ENCODE measurements around the gene RFESD.

Gene RFESD

DNA sequence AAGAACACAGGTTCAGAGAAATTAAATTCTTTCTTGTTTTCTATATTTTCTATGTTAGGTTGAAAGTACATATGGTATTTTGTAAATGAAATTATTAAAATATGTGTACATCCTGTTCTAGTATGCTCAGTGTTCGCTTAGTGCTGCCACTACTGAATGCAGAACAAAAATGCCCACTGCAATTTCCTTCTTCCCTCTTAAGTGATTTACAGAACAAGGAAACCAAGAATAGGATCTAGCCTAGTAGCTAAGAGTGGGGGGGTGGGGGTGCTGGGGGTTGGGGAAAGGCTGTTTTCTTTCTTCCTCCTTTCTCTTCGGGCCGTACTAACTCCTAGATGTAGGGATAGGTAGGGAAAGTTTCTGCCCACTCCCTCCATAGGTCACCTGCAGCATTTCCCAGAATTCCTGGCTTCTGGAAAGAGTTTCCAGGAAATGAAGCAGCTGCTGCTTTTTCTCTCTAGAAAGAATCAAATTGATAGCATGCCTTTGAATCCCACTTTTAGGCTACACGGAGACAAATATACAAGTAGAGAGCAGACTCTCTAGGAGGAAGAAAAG, 20.6 kb downstream of the RFESD start:
- DNase-seq (ENCODE audit: low spot score) (no peak), ATAC-seq (ENCODE audit: low read depth) (no peak)
- TF ChIP-seq CTCF (IDR thresholded peaks at IDR 0.05; ENCODE audit: poor library complexity, severe bottlenecking): no peak
- Histone ChIP-seq H3K4me1 (ENCODE audit: insufficient read depth, poor library complexity, severe bottlenecking) (peaks cover 8% of the 10 kb centered on the region), H3K9me3 (ENCODE audit: severe bottlenecking) (no peaks in the 10 kb centered on the region), H3K36me3 (ENCODE audit: low read depth) (no peaks in the 10 kb centered on the region), H3K27ac (ENCODE audit: poor library complexity, severe bottlenecking) (no peak overlapping the region), H3K27me3 (ENCODE audit: insufficient read depth, poor library complexity, severe bottlenecking) (no peaks in the 10 kb centered on the region), H3K4me3 (ENCODE audit: severe bottlenecking) (no peak overlapping the region)

DNA sequence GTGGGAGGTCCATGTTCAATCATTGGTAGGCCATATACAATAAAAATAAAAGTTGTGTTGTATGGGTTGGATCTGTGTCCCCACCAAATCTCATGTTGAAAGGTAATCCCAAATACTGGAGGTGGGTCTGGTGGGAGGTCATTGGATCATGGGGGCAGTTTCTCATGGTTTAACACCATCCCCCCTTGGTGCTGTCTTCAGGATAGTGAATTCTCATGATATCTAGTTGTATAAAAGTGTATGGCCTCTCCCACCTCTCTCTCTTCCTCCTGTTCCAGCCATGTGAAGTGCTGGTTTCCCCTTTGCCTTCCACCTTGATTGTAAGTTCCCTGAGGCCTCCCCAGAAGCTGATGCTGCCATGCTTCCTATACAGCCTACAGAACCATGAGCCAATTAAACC, 21.1 kb downstream of the RFESD start:
- Histone ChIP-seq H3K9me3 (ENCODE audit: severe bottlenecking) (no peaks in the 10 kb centered on the region), H3K27ac (ENCODE audit: poor library complexity, severe bottlenecking) (no peak overlapping the region), H3K36me3 (ENCODE audit: low read depth) (no peaks in the 10 kb centered on the region), H3K4me3 (ENCODE audit: severe bottlenecking) (no peak overlapping the region), H3K4me1 (ENCODE audit: insufficient read depth, poor library complexity, severe bottlenecking) (peaks cover 8% of the 10 kb centered on the region), H3K27me3 (ENCODE audit: insufficient read depth, poor library complexity, severe bottlenecking) (no peaks in the 10 kb centered on the region)
- no peak for ATAC-seq (ENCODE audit: low read depth)
- no peak for TF ChIP-seq CTCF (IDR thresholded peaks at IDR 0.05; ENCODE audit: poor library complexity, severe bottlenecking)
- DNase-seq (ENCODE audit: low spot score): no peak

DNA sequence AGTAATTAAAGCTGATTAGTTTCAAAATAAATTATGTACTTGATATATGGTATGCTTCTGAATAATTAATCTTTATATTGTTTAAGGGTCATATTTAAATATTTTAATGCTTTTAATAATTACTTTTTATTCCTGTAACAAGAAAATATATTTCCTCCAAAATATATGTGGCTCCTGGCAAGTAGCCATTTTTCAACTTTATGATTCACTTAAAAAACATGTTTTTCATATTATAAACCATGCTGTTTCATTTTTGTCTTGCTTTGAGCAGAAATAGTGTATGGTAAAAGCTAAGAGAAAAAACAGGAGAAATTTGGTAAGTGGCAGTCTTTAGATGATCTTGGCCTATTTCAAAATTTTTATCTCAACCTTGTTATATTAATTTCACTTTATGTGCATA, 21.6 kb downstream of the RFESD start:
- H3K36me3 ChIP-seq (ENCODE audit: low read depth): no peaks in the 10 kb centered on the region
- no peaks in the 10 kb centered on the region for H3K9me3 ChIP-seq (ENCODE audit: severe bottlenecking)
- no peaks in the 10 kb centered on the region for H3K27me3 ChIP-seq (ENCODE audit: insufficient read depth, poor library complexity, severe bottlenecking)
- TF ChIP-seq CTCF (IDR thresholded peaks at IDR 0.05; ENCODE audit: poor library complexity, severe bottlenecking): no peak
- DNase-seq (ENCODE audit: low spot score): no peak
- H3K27ac ChIP-seq (ENCODE audit: poor library complexity, severe bottlenecking): no peak overlapping the region
- no peak overlapping the region for H3K4me3 ChIP-seq (ENCODE audit: severe bottlenecking)
- H3K4me1 ChIP-seq (ENCODE audit: insufficient read depth, poor library complexity, severe bottlenecking): peaks cover 8% of the 10 kb centered on the region
- ATAC-seq (ENCODE audit: low read depth): no peak

GRCh38 chr5:95668728-95669127, 22.2 kb downstream of the RFESD start:
- Histone ChIP-seq H3K27me3 (ENCODE audit: insufficient read depth, poor library complexity, severe bottlenecking) (no peaks in the 10 kb centered on the region), H3K36me3 (ENCODE audit: low read depth) (no peaks in the 10 kb centered on the region), H3K9me3 (ENCODE audit: severe bottlenecking) (no peaks in the 10 kb centered on the region), H3K4me1 (ENCODE audit: insufficient read depth, poor library complexity, severe bottlenecking) (peaks cover 8% of the 10 kb centered on the region), H3K27ac (ENCODE audit: poor library complexity, severe bottlenecking) (no peak overlapping the region), H3K4me3 (ENCODE audit: severe bottlenecking) (no peak overlapping the region)
- TF ChIP-seq CTCF (IDR thresholded peaks at IDR 0.05; ENCODE audit: poor library complexity, severe bottlenecking): no peak
- ATAC-seq (ENCODE audit: low read depth) (no peak), DNase-seq (ENCODE audit: low spot score) (no peak)

DNA sequence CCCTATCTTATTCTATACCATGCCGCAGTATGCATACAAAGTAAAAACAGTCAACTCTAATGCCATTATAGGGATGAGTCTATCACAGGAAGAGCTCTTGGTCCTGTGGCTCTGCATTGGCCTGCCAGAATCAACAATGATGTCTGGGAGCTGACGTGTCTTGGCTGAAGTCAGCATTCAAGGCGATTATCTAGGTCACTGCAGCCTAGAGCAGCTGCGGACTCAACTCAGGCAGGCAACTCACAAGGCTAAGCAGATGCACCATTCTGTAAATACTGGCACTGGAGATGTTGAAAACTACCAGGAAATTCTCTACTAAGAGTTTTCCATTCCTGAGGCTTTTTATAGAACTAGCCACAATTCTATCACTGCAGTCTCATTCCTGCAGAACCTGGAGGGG, 23.0 kb downstream of the RFESD start:
- no peaks in the 10 kb centered on the region for H3K9me3 ChIP-seq (ENCODE audit: severe bottlenecking)
- TF ChIP-seq CTCF (IDR thresholded peaks at IDR 0.05; ENCODE audit: poor library complexity, severe bottlenecking): no peak
- no peak overlapping the region for H3K4me3 ChIP-seq (ENCODE audit: severe bottlenecking)
- DNase-seq (ENCODE audit: low spot score) (no peak), ATAC-seq (ENCODE audit: low read depth) (no peak)
- no peak overlapping the region for H3K27ac ChIP-seq (ENCODE audit: poor library complexity, severe bottlenecking)
- no peaks in the 10 kb centered on the region for H3K27me3 ChIP-seq (ENCODE audit: insufficient read depth, poor library complexity, severe bottlenecking)
- no peaks in the 10 kb centered on the region for H3K36me3 ChIP-seq (ENCODE audit: low read depth)
- peaks cover 8% of the 10 kb centered on the region for H3K4me1 ChIP-seq (ENCODE audit: insufficient read depth, poor library complexity, severe bottlenecking)

All from RWPE2 (cell line).